K562 (cell line): Measurements from ENCODE around the gene LCLAT1. TPM values are rescaled to one million over a fixed set of nuclear protein-coding genes. Genes with fewer than 3 reads are reported as not detected.

Experiments used
- BRF1 ChIP-seq: IDR thresholded peaks from 3 replicates; pipeline ENCODE4 v1.6.1; 2011; ENCODE audit warnings: borderline replicate concordance, mild to moderate bottlenecking; ENCODE audit not compliant: insufficient read length; ENCODE audit errors: extremely low read depth
- CBX8 ChIP-seq: fragments of 200-600 bp; sonication (generic); IDR thresholded peaks from 2 replicates; pipeline ENCODE4 v1.6.1; 2012; ENCODE audit warnings: borderline replicate concordance, mixed run types, low read depth, mild to moderate bottlenecking, moderate library complexity, mixed read lengths, low read length, control low read depth, inconsistent platforms; ENCODE audit not compliant: poor library complexity, severe bottlenecking; ENCODE audit errors: extremely low read depth
- CXXC5 ChIP-seq: fragments of 250-450 bp; sonication (Bioruptor Pico); IDR thresholded peaks from 2 replicates; pipeline ENCODE4 v1.8.0; 2022; ENCODE audit warnings: inconsistent platforms, mild to moderate bottlenecking, moderate library complexity
- DPF2 ChIP-seq: fragments of 450-650 bp; IDR thresholded peaks from 2 replicates; pipeline ENCODE4 v1.6.1; 2016
- E2F1 ChIP-seq: sonication (generic); formaldehyde crosslinking; IDR thresholded peaks from 2 replicates; pipeline ENCODE4 v1.8.1; 2023; ENCODE audit warnings: mild to moderate bottlenecking, missing genetic modification reagents, moderate library complexity
- EHMT2 ChIP-seq: fragments of 450-650 bp; IDR thresholded peaks from 2 replicates; pipeline ENCODE4 v1.6.1; 2018; ENCODE audit warnings: antibody characterized with exemption
- MAFK ChIP-seq: IDR thresholded peaks from 2 replicates; pipeline ENCODE4 v1.6.1; 2011; ENCODE audit warnings: low read length, improper control_type of control experiment
- MLX ChIP-seq, 2 experiments: fragments of 450-650 bp in 1 of 2; sonication (generic) in 1 of 2; formaldehyde crosslinking; conservative IDR thresholded peaks; 2 replicates each; pipeline versions ENCODE4 v1.4.0 to v1.8.1; 2020 to 2022; ENCODE audit warnings: mild to moderate bottlenecking in 1 of 2, missing genetic modification reagents in 1 of 2
- MTF1 ChIP-seq: fragments of 250-450 bp; sonication (Bioruptor Pico); IDR thresholded peaks from 2 replicates; pipeline ENCODE4 v1.9.0; 2021; ENCODE audit warnings: moderate library complexity, mild to moderate bottlenecking, inconsistent platforms, borderline replicate concordance
- NFIC ChIP-seq: fragments of 450-650 bp; IDR thresholded peaks from 2 replicates; pipeline ENCODE4 v1.6.1; 2017; ENCODE audit warnings: mild to moderate bottlenecking, inconsistent platforms
- OTX1 ChIP-seq: fragments of 450-650 bp; formaldehyde crosslinking; IDR thresholded peaks from 2 replicates; pipeline ENCODE4 v1.4.0; 2022; ENCODE audit warnings: mild to moderate bottlenecking
- POLR2H ChIP-seq: IDR thresholded peaks from 2 replicates; pipeline ENCODE4 v1.6.1; 2016; ENCODE audit warnings: missing genetic modification characterization, low read depth, mild to moderate bottlenecking, control low read depth, missing compliant biosample characterization, moderate library complexity
- PYGO2 ChIP-seq: fragments of 450-650 bp; IDR thresholded peaks from 2 replicates; pipeline ENCODE4 v1.6.1; 2016; ENCODE audit warnings: mild to moderate bottlenecking, missing genetic modification characterization, moderate library complexity, missing compliant biosample characterization
- RBM39 ChIP-seq: fragments of 200-400 bp; formaldehyde crosslinking; optimal IDR thresholded peaks from 2 replicates; pipeline ENCODE3; 2018; ENCODE audit warnings: low read depth, low read length
- RCOR1 ChIP-seq, 2 experiments: IDR thresholded peaks; 2 replicates each; pipeline ENCODE4 v1.6.1; 2012; ENCODE audit warnings: low read depth in 2 of 2, low read length in 2 of 2, borderline replicate concordance in 1 of 2, improper control_type of control experiment in 1 of 2
- SNIP1 ChIP-seq: fragments of 450-650 bp; IDR thresholded peaks from 2 replicates; pipeline ENCODE4 v1.7.1; 2017; ENCODE audit warnings: low read depth, mild to moderate bottlenecking
- ZBTB1 ChIP-seq: sonication (generic); formaldehyde crosslinking; IDR thresholded peaks from 2 replicates; pipeline ENCODE4 v1.8.1; 2023; ENCODE audit warnings: missing genetic modification reagents, low read depth, mild to moderate bottlenecking, borderline replicate concordance
- ZBTB7A ChIP-seq: IDR thresholded peaks from 2 replicates; pipeline ENCODE4 v1.6.1; 2011; ENCODE audit warnings: low read depth, mild to moderate bottlenecking, low read length, moderate library complexity, borderline replicate concordance; ENCODE audit not compliant: control insufficient read depth
- polyA plus RNA-seq, 8 experiments: library from polyadenylated mRNA; depleted of rRNA in 4 of 8; stranded (reverse) in 5 of 8; unstranded in 3 of 8; fragments of >200 nt; fragmentation: Nextera tagmentation in 2 of 8; fragmentation: Illumina TruSeq in 1 of 8; extraction: Ambion mirVana in 2 of 8; extraction: Trizol in 1 of 8; gene quantifications; 2 replicates each; pipeline versions ENCODE4 v1.2.1 to v1.2.3, GENCODE V29; 2011 to 2014; ENCODE audit warnings: inconsistent platforms in 1 of 8, missing spikeins in 1 of 8
- total RNA-seq, 7 experiments: library from RNA; depleted of rRNA in 6 of 7; stranded (reverse); fragments of >200 nt in 6 of 7; fragmentation: Illumina TruSeq in 2 of 7; extraction: Trizol in 2 of 7; gene quantifications; 2 replicates each; pipeline versions ENCODE4 v1.2.1 to v1.2.3, GENCODE V29; 2011 to 2021; ENCODE audit warnings: low replicate concordance in 1 of 7
- TF ChIP-seq, protein P1 (sequence below): fragments of 250-450 bp; sonication (Bioruptor Pico); IDR thresholded peaks from 2 replicates; pipeline ENCODE4 v1.4.0; 2020; ENCODE audit warnings: mild to moderate bottlenecking
- TF ChIP-seq, protein P2 (sequence below): sonication (generic); formaldehyde crosslinking; IDR thresholded peaks from 2 replicates; pipeline ENCODE4 v1.5.0; 2020; ENCODE audit warnings: missing genetic modification reagents
- TF ChIP-seq, protein P3 (sequence below): fragments of 450-650 bp; IDR thresholded peaks from 2 replicates; pipeline ENCODE4 v1.7.1; 2018; ENCODE audit warnings: mild to moderate bottlenecking, low read depth; ENCODE audit not compliant: partially characterized antibody

Gene LCLAT1
- total and polyA plus RNA-seq, 9 of the 15 experiments (the other 6 are each of a cell fraction or from before 2014, with no cell fraction given): 8.9 to 63.3 (median 25.4) TPM

GRCh38 chr2:30481323-30481800 lies 34.3 kb downstream of the LCLAT1 start (continued):
- TF ChIP-seq, protein P1, sequence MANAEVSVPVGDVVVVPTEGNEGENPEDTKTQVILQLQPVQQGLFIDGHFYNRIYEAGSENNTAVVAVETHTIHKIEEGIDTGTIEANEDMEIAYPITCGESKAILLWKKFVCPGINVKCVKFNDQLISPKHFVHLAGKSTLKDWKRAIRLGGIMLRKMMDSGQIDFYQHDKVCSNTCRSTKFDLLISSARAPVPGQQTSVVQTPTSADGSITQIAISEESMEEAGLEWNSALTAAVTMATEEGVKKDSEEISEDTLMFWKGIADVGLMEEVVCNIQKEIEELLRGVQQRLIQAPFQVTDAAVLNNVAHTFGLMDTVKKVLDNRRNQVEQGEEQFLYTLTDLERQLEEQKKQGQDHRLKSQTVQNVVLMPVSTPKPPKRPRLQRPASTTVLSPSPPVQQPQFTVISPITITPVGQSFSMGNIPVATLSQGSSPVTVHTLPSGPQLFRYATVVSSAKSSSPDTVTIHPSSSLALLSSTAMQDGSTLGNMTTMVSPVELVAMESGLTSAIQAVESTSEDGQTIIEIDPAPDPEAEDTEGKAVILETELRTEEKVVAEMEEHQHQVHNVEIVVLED (CRISPR knock-in tag): no peak
- no peak for TF ChIP-seq E2F1 (CRISPR knock-in tag)
- TF ChIP-seq, protein P2, sequence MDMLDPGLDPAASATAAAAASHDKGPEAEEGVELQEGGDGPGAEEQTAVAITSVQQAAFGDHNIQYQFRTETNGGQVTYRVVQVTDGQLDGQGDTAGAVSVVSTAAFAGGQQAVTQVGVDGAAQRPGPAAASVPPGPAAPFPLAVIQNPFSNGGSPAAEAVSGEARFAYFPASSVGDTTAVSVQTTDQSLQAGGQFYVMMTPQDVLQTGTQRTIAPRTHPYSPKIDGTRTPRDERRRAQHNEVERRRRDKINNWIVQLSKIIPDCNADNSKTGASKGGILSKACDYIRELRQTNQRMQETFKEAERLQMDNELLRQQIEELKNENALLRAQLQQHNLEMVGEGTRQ (CRISPR knock-in tag): no peak
- no peak for TF ChIP-seq CXXC5 (CRISPR knock-in tag)
- no peak for TF ChIP-seq ZBTB1 (CRISPR knock-in tag)
- no peak for TF ChIP-seq MLX (CRISPR knock-in tag; conservative IDR thresholded peaks at IDR 0.05)
- no peak for TF ChIP-seq PYGO2 (tag)
- TF ChIP-seq, protein P3, sequence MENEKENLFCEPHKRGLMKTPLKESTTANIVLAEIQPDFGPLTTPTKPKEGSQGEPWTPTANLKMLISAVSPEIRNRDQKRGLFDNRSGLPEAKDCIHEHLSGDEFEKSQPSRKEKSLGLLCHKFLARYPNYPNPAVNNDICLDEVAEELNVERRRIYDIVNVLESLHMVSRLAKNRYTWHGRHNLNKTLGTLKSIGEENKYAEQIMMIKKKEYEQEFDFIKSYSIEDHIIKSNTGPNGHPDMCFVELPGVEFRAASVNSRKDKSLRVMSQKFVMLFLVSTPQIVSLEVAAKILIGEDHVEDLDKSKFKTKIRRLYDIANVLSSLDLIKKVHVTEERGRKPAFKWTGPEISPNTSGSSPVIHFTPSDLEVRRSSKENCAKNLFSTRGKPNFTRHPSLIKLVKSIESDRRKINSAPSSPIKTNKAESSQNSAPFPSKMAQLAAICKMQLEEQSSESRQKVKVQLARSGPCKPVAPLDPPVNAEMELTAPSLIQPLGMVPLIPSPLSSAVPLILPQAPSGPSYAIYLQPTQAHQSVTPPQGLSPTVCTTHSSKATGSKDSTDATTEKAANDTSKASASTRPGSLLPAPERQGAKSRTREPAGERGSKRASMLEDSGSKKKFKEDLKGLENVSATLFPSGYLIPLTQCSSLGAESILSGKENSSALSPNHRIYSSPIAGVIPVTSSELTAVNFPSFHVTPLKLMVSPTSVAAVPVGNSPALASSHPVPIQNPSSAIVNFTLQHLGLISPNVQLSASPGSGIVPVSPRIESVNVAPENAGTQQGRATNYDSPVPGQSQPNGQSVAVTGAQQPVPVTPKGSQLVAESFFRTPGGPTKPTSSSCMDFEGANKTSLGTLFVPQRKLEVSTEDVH: no peak
- TF ChIP-seq DPF2: peak; percentile 25; the same call in 1 of the 2 replicates
- TF ChIP-seq ZBTB7A: no peak
- TF ChIP-seq SNIP1: no peak
- peak; percentile 77 for TF ChIP-seq NFIC
- TF ChIP-seq BRF1: no peak
- TF ChIP-seq MAFK: no peak
- no peak for TF ChIP-seq OTX1 (CRISPR knock-in tag)
- no peak for TF ChIP-seq CBX8
- peak; percentile 64; the same call in 1 of the 2 replicates for TF ChIP-seq EHMT2
- no peak for TF ChIP-seq POLR2H (tag)
- TF ChIP-seq MTF1 (CRISPR knock-in tag): no peak
- TF ChIP-seq RBM39: no peak
- TF ChIP-seq RCOR1 (IDR thresholded peaks at IDR 0.05; ENCODE audit: borderline replicate concordance in 1 of 2, low read depth in 2 of 2, low read length in 2 of 2): peak in 1 of 2 experiments; percentile 4; a peak in 1 of 4 replicates
